Loucy (cell line): ENCODE measurements around the gene SMOC2.

Source experiments
- H2AFZ ChIP-seq: fragments of 200-600 bp; sonication (generic); 2 replicates; pipeline ENCODE4 v1.6.0; 2016; ENCODE audit warnings: antibody characterized with exemption, mild to moderate bottlenecking, low read length, moderate library complexity
- H3F3A ChIP-seq: fragments of 200-600 bp; 2 replicates; pipeline ENCODE4 v1.6.0; 2016; ENCODE audit warnings: antibody characterized with exemption, low read depth, mild to moderate bottlenecking
- H3K27me3 ChIP-seq: fragments of 200-600 bp; sonication (generic); 2 replicates; pipeline ENCODE4 v1.6.1; 2014; ENCODE audit warnings: low read length, mild to moderate bottlenecking; ENCODE audit not compliant: insufficient read depth, poor library complexity, severe bottlenecking
- H3K36me3 ChIP-seq: fragments of 200-600 bp; sonication (generic); 2 replicates; pipeline ENCODE4 v1.6.1; 2016; ENCODE audit warnings: low read length; ENCODE audit not compliant: insufficient read depth
- H3K4me1 ChIP-seq: fragments of 200-600 bp; sonication (generic); 2 replicates; pipeline ENCODE4 v1.5.1; 2014; ENCODE audit warnings: low read length, mild to moderate bottlenecking; ENCODE audit not compliant: insufficient read depth, poor library complexity, severe bottlenecking
- H3K4me2 ChIP-seq: fragments of 200-600 bp; sonication (generic); 2 replicates; pipeline ENCODE4 v1.6.0; 2014; ENCODE audit warnings: antibody characterized with exemption, low read length, low read depth, mild to moderate bottlenecking; ENCODE audit not compliant: poor library complexity, severe bottlenecking
- H3K4me3 ChIP-seq: fragments of 200-600 bp; sonication (generic); 2 replicates; pipeline ENCODE4 v1.5.1; 2014; ENCODE audit warnings: low read length, mild to moderate bottlenecking, mixed read lengths; ENCODE audit not compliant: poor library complexity, severe bottlenecking
- H3K79me2 ChIP-seq: fragments of 200-600 bp; sonication (generic); 2 replicates; pipeline ENCODE4 v1.6.1; 2014; ENCODE audit warnings: low read length; ENCODE audit not compliant: insufficient read depth
- H3K9ac ChIP-seq: fragments of 200-600 bp; sonication (generic); 2 replicates; pipeline ENCODE4 v1.6.0; 2014; ENCODE audit warnings: mild to moderate bottlenecking, low read depth, low read length, moderate library complexity; ENCODE audit not compliant: poor library complexity, severe bottlenecking
- H3K9me2 ChIP-seq: fragments of 200-600 bp; sonication (generic); replicated peaks from 2 replicates; pipeline ENCODE4 v1.6.1; 2016; ENCODE audit warnings: low read depth, low read length, mixed read lengths
- H3K9me3 ChIP-seq: fragments of 200-600 bp; sonication (generic); 2 replicates; pipeline ENCODE4 v1.6.1; 2014; ENCODE audit warnings: mild to moderate bottlenecking, antibody characterized with exemption, low read length, low read depth; ENCODE audit not compliant: insufficient read depth
- H4K20me1 ChIP-seq: fragments of 200-600 bp; sonication (generic); 2 replicates; pipeline ENCODE4 v1.6.0; 2014; ENCODE audit warnings: antibody characterized with exemption, low read length, mild to moderate bottlenecking; ENCODE audit not compliant: insufficient read depth, poor library complexity, severe bottlenecking
- CTCF ChIP-seq: fragments of 200-600 bp; sonication (generic); conservative IDR thresholded peaks from 2 replicates; pipeline ENCODE4 v1.5.1; 2014; ENCODE audit warnings: mild to moderate bottlenecking, antibody characterized with exemption, low read length
- EZH2phosphoT487 ChIP-seq: fragments of 200-600 bp; IDR thresholded peaks from 2 replicates; pipeline ENCODE4 v1.6.1; 2018; ENCODE audit warnings: antibody characterized with exemption, mild to moderate bottlenecking, moderate library complexity, borderline replicate concordance

The SMOC2 gene

GRCh38 chr6:168663041-168663440, 222.1 kb downstream of the SMOC2 start:
- Histone ChIP-seq H3K9me3 (peaks cover 13% of the 10 kb centered on the region; the same call in 1 of the 2 replicates), H3K27me3 (no peaks in the 10 kb centered on the region), H3K4me1 (no peaks in the 10 kb centered on the region), H3K9me2 (no peaks in the 10 kb centered on the region), H3K4me3 (no peak overlapping the region), H3K36me3 (no peaks in the 10 kb centered on the region), H3K9ac (no peak overlapping the region), H3K79me2 (no peaks in the 10 kb centered on the region), H3F3A (no peaks in the 10 kb centered on the region), H2AFZ (no peak overlapping the region), H3K4me2 (no peak overlapping the region), H4K20me1 (no peaks in the 10 kb centered on the region)
- no peak for TF ChIP-seq CTCF
- TF ChIP-seq EZH2phosphoT487: no peak

- no peaks in the 10 kb centered on the region for H3K27me3 ChIP-seq
- H3K4me3 ChIP-seq: no peak overlapping the region
- no peaks in the 10 kb centered on the region for H3K9me2 ChIP-seq
- no peaks in the 10 kb centered on the region for H4K20me1 ChIP-seq
- no peaks in the 10 kb centered on the region for H3K36me3 ChIP-seq
- peaks cover 3% of the 10 kb centered on the region; the same call in 1 of the 2 replicates for H3K9me3 ChIP-seq
- TF ChIP-seq EZH2phosphoT487: no peak
- no peak for TF ChIP-seq CTCF
- no peaks in the 10 kb centered on the region for H3K79me2 ChIP-seq
- no peaks in the 10 kb centered on the region for H3F3A ChIP-seq
- H3K4me2 ChIP-seq: no peak overlapping the region
- no peaks in the 10 kb centered on the region for H3K4me1 ChIP-seq
- no peak overlapping the region for H3K9ac ChIP-seq
- no peak overlapping the region for H2AFZ ChIP-seq
These were observed 224.0 kb downstream of the SMOC2 start for GRCh38 chr6:168664956-168665355.

- TF ChIP-seq EZH2phosphoT487 (no peak), CTCF (no peak)
- H3K4me2 ChIP-seq: no peak overlapping the region
- no peaks in the 10 kb centered on the region for H4K20me1 ChIP-seq
These were observed 225.2 kb downstream of the SMOC2 start for GRCh38 chr6:168666170-168666569.

More at GRCh38 chr6:168666170-168666569, 225.2 kb downstream of the SMOC2 start:
- Histone ChIP-seq H3K4me1 (no peaks in the 10 kb centered on the region), H2AFZ (no peak overlapping the region), H3K36me3 (no peaks in the 10 kb centered on the region), H3K4me3 (no peak overlapping the region), H3F3A (no peaks in the 10 kb centered on the region), H3K9me3 (no peaks in the 10 kb centered on the region; the same call in 1 of the 2 replicates), H3K9ac (no peak overlapping the region), H3K79me2 (no peaks in the 10 kb centered on the region), H3K9me2 (no peaks in the 10 kb centered on the region), H3K27me3 (no peaks in the 10 kb centered on the region)
